COR-L47 (cell line): ENCODE results near the gene ALOX15B.
A peak's percentile ranks its signal among the peaks of the same experiment; 100 is the strongest.
"Not testable (repeated sequence)": the region's sequence is repeated elsewhere in the genome, so short reads cannot be mapped to it uniquely, and the experiment has no call there.

ENCODE experiments used
- DNase-seq: peaks from one replicate; lab custom pipeline; 2025; lab: John Stamatoyannopoulos, UW

Gene ALOX15B

GRCh38 chr17:8062807-8063483, 24.1 kb downstream of the ALOX15B start:
- peak; percentile 33 for DNase-seq

GRCh38 chr17:8063761-8064534, 25.1 kb downstream of the ALOX15B start:
- no peak for DNase-seq

- DNase-seq: no peak
Observed at GRCh38 chr17:8064561-8065019, 25.7 kb downstream of the ALOX15B start.

- no peak for DNase-seq
Observed at GRCh38 chr17:8066841-8067775, 28.2 kb downstream of the ALOX15B start.

- no peak for DNase-seq
Observed at GRCh38 chr17:8067806-8068205, 28.9 kb downstream of the ALOX15B start.

GRCh38 chr17:8068736-8069586, 30.1 kb downstream of the ALOX15B start:
- DNase-seq: no peak

- no peak for DNase-seq
Observed at GRCh38 chr17:8069587-8069860, 30.7 kb downstream of the ALOX15B start.

GRCh38 chr17:8071496-8071895, 32.6 kb downstream of the ALOX15B start:
- DNase-seq: no peak

- no peak for DNase-seq
Observed at GRCh38 chr17:8072341-8072728, 33.5 kb downstream of the ALOX15B start.

GRCh38 chr17:8072729-8073461, 34.0 kb downstream of the ALOX15B start:
- no peak for DNase-seq

- DNase-seq: peak; percentile 29
Observed at GRCh38 chr17:8073627-8074484, 35.0 kb downstream of the ALOX15B start.

GRCh38 chr17:8074554-8074953, 35.7 kb downstream of the ALOX15B start:
- DNase-seq: no peak

GRCh38 chr17:8075081-8075480, 36.2 kb downstream of the ALOX15B start:
- no peak for DNase-seq

GRCh38 chr17:8075574-8076342, 36.9 kb downstream of the ALOX15B start:
- DNase-seq: no peak

GRCh38 chr17:8076502-8077266, 37.8 kb downstream of the ALOX15B start:
- DNase-seq: no peak

- DNase-seq: not testable (repeated sequence)
Observed at GRCh38 chr17:8077939-8078338, 39.1 kb downstream of the ALOX15B start.

- peak; percentile 30 for DNase-seq
Observed at GRCh38 chr17:8079291-8080207, 40.7 kb downstream of the ALOX15B start.
